Medulla oblongata (tissue), 1 donor: ENCODE results near the gene FGF3.

ENCODE experiments used
- DNase-seq: peaks from one replicate; pipeline ENCODE4 v3.0.0-alpha.2; 2015; ENCODE audit errors: extremely low spot score

The FGF3 gene

GRCh38 chr11:69818603-69819441 is at the start of gene FGF3:
FGF3 (minus strand) TSS chr11:69819416; CDS start chr11:69818933, 483 bp downstream.
- no peak for DNase-seq

DNA sequence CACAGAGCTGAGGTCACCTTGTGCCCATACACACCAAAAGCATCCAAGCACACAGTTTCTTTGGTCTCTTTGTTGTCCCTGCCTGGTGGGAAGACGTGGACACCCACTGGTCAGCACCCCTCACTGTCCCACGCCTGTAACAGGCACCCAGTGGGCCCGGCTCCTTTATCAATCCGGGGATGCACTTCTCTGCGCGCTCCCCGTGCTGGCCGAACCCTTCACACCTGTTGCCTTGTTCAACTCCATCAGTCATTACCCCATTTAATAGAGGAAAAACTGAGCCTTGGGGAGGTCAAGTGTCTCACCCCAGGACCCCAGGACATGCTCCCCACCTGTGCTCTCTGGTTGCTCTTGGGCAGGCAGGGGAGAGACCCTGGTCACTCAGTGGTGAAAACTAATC is 49.7 kb upstream of the FGF3 start:
- no peak for DNase-seq

DNA sequence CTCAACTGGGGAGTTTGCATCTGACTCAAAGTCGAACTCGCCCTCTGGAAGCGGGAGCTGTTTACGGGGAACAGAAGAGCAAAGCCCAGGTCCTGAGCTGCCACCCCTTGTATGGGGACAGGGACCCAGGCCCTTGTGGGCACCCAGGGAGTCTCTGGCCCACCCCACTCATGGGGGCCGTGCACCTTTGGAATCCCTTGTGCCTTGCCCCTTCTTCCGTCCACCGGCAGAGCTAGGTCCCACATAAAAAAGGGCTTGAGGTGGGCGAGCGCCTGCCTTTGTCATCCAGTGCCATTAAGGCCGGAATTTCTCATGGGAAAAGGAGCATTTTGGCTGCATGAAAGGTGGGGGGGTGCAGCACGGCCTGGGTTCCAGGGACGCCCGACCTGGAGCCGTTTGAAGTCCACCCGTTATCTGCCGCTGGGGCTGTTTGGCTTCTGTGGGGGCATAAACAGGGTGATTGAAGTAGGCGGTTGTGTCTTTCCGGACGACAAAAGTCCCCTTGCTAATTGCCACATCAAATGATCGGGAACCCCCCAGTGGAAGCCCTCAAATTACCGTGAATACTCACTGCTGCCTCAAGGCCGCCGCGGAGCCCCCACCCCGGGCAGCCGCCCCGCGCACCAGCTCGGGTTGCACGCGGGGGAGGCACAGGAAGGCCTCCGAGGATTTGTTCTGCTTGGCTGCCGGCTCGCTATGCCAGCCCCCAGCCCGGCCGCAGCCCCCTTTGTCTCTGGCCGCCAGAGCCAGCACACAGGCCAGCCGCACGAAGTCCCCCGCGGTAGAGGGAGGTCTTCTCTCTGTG is 49.0 kb upstream of the FGF3 start:
- no peak for DNase-seq

DNA sequence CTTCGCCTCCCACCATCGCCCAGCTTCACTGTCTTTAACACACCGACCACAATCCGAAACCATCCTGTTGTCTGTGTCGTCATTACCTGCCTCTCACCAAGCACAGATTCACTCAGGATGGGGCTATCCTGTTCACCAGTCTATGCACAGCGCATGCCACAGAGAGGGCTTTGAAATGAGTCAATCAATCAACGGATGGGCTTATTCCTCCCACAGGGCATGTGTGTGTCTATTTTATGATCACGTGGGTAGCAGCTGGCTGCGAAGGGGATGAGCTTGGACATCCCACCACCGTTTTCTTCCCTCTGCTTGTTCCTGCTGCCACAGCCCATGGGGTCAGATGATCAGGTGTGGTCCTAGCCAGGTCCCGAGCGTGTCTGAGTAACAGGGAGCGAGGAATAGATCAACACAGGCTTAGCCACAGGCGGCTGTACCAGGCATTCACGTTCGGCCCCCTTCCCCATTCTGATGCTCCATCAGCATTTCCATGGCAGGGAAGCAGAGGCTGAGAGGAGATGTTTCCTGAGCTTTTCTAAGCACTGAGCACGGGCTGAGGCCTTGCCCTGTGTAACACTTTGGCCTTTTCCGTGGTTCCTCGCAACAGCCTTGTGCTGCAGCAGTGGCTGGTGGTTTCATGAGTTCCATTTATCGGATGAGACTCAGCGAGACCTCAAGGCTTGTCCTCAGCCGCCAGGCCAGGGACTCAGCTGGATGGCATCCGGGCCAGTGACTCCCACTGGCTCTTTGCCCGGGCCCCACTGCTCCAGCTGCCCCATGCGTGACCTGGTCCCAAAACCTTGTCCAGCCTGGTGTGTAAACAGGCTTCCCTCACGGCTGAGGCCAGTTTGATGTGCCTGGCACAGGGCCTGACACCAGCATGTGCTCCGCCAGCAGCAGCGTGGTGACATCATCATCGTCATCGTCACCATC is 48.1 kb upstream of the FGF3 start:
- DNase-seq, result no peak

DNA sequence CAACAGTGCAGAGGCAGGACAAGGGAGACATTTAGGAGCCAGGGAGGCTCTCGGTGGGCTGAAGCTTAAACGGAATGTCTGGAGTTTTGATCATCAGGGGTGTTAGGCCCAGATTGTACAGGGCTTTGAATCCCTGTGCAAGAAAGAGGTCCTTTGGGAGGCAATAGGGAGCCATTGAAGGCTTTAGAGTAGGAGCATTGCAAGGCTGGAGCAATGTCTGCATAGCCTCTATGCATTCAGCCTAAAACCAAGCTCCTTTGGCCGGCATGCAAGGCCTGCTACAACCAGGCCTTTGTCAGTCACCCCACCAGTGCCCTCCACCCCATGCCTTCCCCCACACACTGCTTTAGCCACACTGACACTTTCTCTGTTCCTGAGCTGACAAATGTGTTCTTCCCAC is 47.4 kb upstream of the FGF3 start:
- no peak for DNase-seq

GRCh38 chr11:69865707-69866106 is 46.5 kb upstream of the FGF3 start:
- no peak for DNase-seq

GRCh38 chr11:69864686-69865661 is 45.8 kb upstream of the FGF3 start:
- no peak for DNase-seq

DNA sequence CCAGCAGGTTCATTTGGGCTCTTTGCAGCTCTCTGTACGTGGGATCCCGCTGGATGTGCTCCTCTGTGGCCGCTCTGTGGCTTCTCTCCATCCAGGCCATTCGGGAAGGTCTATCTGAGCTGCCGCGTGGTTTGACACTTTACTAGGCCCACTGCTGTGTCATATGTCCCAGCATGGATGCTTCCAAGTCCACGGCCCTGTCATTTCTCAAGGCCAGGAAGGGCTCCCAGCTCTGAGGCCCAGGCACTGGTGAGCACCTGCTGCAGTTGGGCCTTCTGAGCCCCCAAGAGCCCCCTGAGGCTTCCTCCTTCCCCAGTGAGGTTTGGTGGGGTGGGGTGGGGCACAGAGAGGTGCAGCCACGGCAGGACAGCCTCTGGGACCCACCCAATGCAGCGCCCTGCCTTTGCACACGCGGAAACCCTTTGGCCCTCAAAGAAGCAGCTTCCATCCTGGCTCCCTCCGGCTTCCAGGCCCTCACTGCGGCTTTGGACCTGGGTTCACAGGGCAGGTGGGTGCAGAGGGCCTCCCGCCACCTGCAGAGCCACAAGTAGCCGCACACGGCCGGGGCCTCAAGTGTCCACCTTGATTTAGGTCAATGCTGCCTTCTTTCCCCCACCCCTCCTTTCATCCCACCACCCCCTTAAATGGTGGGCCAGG is 44.5 kb upstream of the FGF3 start:
- DNase-seq, result no peak

DNA sequence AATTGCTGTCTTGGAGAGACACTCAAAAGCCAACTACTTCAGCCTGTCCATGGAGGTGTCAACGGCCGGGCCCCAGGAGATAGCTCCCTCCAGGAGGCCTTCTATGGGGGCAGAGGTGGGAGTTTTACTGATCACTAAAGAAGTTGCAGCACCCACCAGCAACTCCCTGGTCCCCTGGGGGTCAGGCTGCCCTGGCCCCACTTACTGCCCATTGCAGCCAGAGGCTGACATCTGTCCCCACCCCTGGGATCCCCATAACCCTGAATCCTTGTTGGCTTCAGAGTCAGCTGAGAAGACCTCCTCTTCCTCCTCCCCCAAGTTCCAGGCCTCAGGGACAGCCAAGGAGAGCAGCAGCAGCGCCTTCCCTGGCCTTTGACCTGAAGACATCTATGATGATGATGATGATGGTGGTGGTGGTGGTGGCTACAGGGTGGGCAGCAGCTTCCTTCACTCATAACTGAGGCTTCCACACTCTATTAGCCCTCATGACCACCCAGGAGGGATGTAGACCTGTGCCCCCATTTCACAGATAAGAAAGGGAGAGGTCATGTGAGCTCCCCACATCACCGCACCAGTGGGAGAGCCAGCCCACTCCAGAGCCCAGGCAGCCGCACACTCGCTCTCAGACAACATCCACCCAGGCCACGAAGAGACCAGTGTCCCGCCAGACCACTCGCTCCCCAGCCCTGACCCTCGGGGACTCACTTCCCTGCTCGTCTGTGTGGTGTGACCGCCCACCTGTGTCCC is 43.8 kb upstream of the FGF3 start:
- DNase-seq, result no peak

DNA sequence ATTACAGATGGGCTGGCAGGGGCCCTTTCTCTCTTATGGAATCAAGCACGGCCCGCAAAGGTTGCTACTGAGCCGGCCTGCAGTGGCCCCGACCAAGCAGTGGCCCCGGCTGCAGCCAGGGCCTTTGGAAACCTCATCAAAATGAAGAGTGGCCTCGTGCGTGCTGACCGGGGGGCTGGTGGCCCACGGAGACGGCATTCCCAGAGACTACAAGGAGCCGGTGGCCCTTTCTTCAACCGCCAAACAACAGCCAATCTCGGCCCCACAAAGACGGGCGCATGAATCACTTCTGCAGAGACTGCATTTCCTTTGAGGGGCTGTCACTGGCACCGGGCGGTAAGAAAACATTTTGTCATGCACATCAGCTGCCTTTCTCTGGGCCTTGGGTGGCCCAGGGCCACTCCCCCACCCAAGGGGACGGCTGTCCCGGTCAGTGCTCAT is 43.1 kb upstream of the FGF3 start:
- DNase-seq, result no peak

GRCh38 chr11:69861901-69862300 is 42.7 kb upstream of the FGF3 start:
- no peak for DNase-seq

- DNase-seq, result no peak
Observed at GRCh38 chr11:69860796-69861445, 41.7 kb upstream of the FGF3 start.

DNA sequence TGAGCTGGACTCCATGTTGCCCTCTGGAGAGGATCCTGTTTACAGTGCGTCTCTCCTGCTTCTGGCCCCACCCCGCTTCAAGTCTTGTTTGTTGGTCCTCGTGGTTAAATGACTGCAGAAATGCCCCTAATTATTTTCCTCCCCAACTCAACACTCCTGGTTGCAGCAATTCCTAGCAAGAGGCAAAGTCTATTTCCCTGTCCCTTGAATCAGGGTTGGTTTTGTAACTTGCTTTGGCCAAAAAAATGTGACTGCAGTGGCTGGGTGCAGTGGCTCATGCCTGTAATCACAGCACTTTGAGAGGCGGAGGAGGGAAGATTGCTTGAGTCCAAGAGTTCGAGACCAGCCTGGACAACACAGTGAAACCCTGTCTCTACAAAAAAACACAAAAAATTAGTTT is 41.0 kb upstream of the FGF3 start:
- no peak for DNase-seq

DNA sequence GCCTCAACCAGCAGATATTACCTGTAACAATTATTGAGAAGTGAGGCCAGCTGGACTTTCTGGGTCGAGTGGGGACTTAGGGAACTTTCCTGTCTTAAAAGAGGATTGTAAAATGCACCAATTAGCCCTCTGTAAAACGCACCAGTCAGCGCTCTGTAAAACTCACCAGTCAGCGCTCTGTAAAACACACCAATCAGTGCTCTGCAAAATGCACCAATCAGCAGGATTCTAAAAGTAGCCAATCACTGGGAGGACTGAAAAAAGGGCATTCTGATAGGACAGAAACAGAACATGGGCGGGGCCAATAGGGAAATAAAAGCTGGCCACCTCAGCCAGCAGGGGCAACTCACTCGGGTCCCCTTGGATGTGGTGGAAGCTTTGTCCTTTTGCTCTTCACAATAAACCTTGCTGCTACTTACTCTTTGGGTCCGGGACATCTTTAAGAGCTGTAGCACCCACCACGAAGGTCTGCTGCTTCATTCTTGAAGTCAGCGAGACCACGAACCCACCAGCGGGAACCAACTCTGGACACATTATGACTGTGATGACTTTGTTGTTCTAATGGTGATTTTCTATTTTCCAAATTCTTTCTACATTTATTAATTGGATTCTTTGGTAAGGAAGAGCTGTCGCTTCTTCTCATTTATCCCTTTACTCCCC is 40.2 kb upstream of the FGF3 start:
- no peak for DNase-seq

DNA sequence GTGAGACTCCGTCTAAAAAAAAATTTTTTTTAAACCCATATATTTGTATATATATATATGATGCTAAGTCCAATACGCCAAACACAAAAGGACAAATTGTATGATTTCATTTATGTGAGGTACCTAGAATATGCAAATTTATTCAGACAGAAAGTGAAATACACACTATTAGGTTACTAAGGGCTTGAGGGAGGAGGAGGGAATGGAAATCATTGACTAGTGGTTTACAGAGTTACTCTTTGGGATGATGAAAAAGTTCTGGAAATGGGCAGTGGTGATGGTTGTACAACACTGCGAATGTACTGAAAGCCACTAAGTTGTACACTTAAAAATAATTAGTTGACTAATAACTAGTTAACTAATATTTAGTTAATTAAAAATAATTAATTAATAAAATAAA is 36.2 kb upstream of the FGF3 start:
- no peak for DNase-seq

DNA sequence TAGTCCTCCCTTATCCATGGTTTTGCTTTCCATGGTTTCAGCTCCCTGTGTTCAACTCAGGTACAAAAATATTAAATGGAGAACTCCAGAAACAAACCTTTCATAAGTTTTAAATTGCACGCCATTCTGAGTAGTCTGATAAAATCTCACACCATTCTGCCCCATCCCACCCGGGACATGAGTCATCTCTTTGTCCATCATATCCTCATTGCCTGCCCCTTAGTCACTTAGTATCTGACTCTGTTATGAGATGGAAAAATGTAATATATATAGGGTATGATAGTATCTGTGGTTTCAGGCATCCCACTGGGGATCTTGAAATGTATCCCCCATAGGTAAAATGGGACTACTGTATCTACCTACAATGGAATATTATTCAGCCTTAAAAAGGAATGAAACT is 35.5 kb upstream of the FGF3 start:
- no peak for DNase-seq

DNA sequence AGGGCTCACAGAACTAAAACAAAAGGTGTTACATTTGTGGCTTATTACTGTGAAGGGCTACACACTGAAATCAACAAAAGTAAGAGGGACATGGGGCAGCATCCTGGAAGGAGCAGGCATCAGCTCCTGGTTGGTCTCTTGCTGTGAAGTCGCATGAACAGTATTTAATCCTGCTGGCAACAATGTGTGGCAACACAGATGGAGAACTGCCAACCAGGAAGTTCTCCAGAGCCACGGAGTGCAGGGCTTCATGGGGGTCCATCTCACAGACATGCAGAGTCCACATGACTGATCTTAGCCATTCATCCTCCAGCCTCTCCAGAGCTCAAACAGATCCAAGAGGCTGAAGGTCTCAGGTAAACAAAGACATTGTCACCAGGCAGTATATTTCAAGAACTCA is 32.8 kb upstream of the FGF3 start:
- no peak for DNase-seq

GRCh38 chr11:69848201-69848600 is 29.0 kb upstream of the FGF3 start:
- DNase-seq, result no peak
